Testis (tissue), 2 donors: ENCODE data around the gene PEAR1.

Experiments
- POLR2A ChIP-seq: fragments of 450-650 bp; IDR thresholded peaks from one replicate; pipeline ENCODE4 v1.6.1; 2017; ENCODE audit warnings: antibody characterized with exemption, mild to moderate bottlenecking, moderate library complexity
- TF ChIP-seq, protein P1 (sequence below), 3 experiments: fragments of 450-650 bp in 2 of 3; fragments of 200-600 bp in 1 of 3; sonication (generic) in 1 of 3; IDR thresholded peaks; one replicate each; pipeline ENCODE4 v1.5.1; 2016 to 2019; ENCODE audit warnings: antibody characterized with exemption in 3 of 3, mild to moderate bottlenecking in 2 of 3, moderate library complexity in 1 of 3

DNA sequence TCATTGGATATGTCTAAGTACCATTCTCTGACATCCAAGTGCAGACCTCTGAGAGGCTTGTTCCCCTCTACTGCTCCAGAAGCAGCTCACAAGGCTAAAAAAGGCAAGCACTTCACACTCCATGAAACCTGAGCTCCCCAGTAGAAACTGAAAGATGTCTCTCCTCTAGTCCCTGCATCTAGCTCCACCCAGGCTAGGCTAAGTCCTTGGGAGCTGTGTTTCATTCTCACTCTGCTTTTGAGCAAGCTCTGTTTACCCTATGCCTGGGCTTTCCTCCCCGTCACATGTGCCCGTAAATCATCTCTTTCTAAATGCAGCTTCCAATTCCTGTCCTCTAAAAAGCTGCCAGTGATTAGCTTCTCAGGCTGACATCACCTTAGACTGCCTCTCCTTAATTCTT is 65.9 kb downstream of the PEAR1 start:
- TF ChIP-seq, protein P1, sequence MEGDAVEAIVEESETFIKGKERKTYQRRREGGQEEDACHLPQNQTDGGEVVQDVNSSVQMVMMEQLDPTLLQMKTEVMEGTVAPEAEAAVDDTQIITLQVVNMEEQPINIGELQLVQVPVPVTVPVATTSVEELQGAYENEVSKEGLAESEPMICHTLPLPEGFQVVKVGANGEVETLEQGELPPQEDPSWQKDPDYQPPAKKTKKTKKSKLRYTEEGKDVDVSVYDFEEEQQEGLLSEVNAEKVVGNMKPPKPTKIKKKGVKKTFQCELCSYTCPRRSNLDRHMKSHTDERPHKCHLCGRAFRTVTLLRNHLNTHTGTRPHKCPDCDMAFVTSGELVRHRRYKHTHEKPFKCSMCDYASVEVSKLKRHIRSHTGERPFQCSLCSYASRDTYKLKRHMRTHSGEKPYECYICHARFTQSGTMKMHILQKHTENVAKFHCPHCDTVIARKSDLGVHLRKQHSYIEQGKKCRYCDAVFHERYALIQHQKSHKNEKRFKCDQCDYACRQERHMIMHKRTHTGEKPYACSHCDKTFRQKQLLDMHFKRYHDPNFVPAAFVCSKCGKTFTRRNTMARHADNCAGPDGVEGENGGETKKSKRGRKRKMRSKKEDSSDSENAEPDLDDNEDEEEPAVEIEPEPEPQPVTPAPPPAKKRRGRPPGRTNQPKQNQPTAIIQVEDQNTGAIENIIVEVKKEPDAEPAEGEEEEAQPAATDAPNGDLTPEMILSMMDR (IDR thresholded peaks at IDR 0.05), result no peak
- no peak for TF ChIP-seq POLR2A
